Measurements from ENCODE around the gene KCNMB3.

DNA sequence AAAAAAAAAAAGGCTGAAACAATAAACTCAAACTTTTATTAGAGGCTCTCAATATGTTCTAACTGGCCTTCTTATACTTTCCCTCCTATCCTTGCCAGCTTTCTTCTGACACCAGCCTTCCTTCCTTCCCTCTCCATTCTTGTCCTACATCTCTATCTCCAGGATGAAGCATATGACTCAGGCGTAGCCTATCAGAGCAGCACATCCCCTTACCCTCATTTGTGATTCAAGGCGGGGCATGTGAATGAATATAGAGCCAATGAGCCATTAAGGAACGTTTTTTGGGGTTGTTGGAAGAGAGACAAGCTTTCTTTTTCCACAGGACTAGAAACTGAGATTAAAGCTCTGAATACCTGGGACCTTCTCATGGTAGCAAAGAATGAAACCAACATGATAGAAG, 25.1 kb upstream of the KCNMB3 start:
- TF ChIP-seq, protein P1, sequence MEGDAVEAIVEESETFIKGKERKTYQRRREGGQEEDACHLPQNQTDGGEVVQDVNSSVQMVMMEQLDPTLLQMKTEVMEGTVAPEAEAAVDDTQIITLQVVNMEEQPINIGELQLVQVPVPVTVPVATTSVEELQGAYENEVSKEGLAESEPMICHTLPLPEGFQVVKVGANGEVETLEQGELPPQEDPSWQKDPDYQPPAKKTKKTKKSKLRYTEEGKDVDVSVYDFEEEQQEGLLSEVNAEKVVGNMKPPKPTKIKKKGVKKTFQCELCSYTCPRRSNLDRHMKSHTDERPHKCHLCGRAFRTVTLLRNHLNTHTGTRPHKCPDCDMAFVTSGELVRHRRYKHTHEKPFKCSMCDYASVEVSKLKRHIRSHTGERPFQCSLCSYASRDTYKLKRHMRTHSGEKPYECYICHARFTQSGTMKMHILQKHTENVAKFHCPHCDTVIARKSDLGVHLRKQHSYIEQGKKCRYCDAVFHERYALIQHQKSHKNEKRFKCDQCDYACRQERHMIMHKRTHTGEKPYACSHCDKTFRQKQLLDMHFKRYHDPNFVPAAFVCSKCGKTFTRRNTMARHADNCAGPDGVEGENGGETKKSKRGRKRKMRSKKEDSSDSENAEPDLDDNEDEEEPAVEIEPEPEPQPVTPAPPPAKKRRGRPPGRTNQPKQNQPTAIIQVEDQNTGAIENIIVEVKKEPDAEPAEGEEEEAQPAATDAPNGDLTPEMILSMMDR (conservative IDR thresholded peaks at IDR 0.05; ENCODE audit: low read length), result no peak
- TF ChIP-seq EZH2phosphoT487 (IDR thresholded peaks at IDR 0.05; ENCODE audit: borderline replicate concordance), result no peak

Measured in Loucy (cell line).